ENCODE data around the gene AFTPH.
A peak's percentile ranks its signal among the peaks of the same experiment; 100 is the strongest.

AFTPH gene

DNA sequence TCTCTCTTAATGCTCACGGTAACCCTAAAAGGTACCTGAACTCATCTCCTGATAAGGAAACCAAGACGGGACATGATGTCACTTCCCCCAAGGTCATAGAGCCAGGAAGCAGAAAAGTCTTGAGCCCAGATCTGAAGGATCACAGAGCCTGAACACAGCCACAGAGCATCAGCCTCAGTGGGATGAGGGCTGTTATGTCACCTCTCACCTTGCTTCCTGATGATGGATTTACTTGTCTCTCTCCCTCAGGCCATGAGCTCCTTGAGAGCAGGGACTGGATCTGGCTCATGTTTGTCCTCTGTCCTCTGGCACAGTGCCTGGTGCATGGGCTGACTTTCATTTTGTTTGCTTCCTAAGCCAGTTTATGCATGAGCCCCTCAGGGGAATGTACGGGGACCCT is 75.3 kb downstream of the AFTPH start:
- Histone ChIP-seq H3K9me3 (replicated peaks; ENCODE audit: insufficient read depth, low read length) (no peaks in the 10 kb centered on the region), H2AFZ (ENCODE audit: low read length) (no peak overlapping the region), H3K79me2 (ENCODE audit: low read length) (no peaks in the 10 kb centered on the region), H3K27me3 (replicated peaks; ENCODE audit: insufficient read depth, low read length) (no peaks in the 10 kb centered on the region), H3K9ac (ENCODE audit: low read length) (no peak overlapping the region), H3K4me1 (ENCODE audit: low read length) (peaks cover 31% of the 10 kb centered on the region), H3K4me2 (ENCODE audit: low read depth, low read length) (no peak overlapping the region), H3K4me3 (ENCODE audit: low read length) (no peak overlapping the region), H3K9me2 (replicated peaks; ENCODE audit: insufficient read depth, low read length) (no peaks in the 10 kb centered on the region), H3K27ac (ENCODE audit: low read length) (no peak overlapping the region), H3F3A (ENCODE audit: insufficient read depth, low read length) (peaks cover 20% of the 10 kb centered on the region), H3K36me3 (replicated peaks; ENCODE audit: insufficient read depth, low read length) (no peaks in the 10 kb centered on the region), H4K20me1 (ENCODE audit: insufficient read depth, low read length) (no peaks in the 10 kb centered on the region)
- DNase-seq, result no peak
- TF ChIP-seq CTCF (IDR thresholded peaks at IDR 0.05; ENCODE audit: low read length) (no peak), EZH2phosphoT487 (IDR thresholded peaks at IDR 0.05; ENCODE audit: low read length) (no peak), EZH2 (optimal IDR thresholded peaks at IDR 0.05; ENCODE audit: low read depth, low read length) (no peak)

GRCh38 chr2:64601034-64601754 is 77.1 kb downstream of the AFTPH start:
- peak overlapping the region; percentile 79 for H2AFZ ChIP-seq (ENCODE audit: low read length)
- peak overlapping the region; percentile 95 for H3K27ac ChIP-seq (ENCODE audit: low read length)
- no peaks in the 10 kb centered on the region for H3K9me3 ChIP-seq (replicated peaks; ENCODE audit: insufficient read depth, low read length)

DNA sequence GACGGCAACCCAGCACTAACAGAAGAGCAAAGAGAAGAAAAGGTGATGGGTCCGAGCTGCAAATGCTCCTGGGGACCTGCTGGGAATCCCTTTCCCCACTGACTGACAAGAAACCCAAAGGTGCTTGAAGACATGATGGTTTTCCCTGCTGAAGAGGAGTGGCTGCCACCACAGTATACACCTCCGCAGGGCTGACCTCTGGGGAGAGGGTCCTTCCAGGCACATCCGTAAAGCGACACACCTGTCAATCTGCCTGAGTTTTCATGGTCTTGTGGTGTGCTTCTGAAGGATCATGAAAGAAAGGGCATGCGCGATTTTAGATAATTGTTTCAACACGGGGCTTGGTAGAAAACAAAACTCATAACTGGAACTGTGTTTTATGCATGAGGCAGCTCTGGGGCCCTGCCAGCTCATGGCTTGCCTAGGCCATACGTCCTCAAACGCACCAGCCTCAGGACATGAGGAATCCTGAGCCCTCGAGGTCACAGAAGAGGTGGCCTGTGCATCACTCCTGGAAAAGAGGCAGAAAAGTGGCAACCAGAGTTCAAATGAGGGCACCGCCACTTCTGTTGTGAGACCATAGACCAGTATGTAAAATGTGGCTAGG is 77.8 kb downstream of the AFTPH start:
- H4K20me1 ChIP-seq (ENCODE audit: insufficient read depth, low read length), result no peaks in the 10 kb centered on the region
- no peaks in the 10 kb centered on the region for H3K27me3 ChIP-seq (replicated peaks; ENCODE audit: insufficient read depth, low read length)
- peak overlapping the region; percentile 95 for H3K27ac ChIP-seq (ENCODE audit: low read length)
- H3K4me3 ChIP-seq (ENCODE audit: low read length), result peak overlapping the region; percentile 41
- peaks cover 20% of the 10 kb centered on the region for H3F3A ChIP-seq (ENCODE audit: insufficient read depth, low read length)
- peak; percentile 53 for DNase-seq
- no peaks in the 10 kb centered on the region for H3K79me2 ChIP-seq (ENCODE audit: low read length)
- H3K36me3 ChIP-seq (replicated peaks; ENCODE audit: insufficient read depth, low read length), result no peaks in the 10 kb centered on the region
- TF ChIP-seq CTCF (IDR thresholded peaks at IDR 0.05; ENCODE audit: low read length), result no peak
- no peak for TF ChIP-seq EZH2 (optimal IDR thresholded peaks at IDR 0.05; ENCODE audit: low read depth, low read length)
- no peak for TF ChIP-seq EZH2phosphoT487 (IDR thresholded peaks at IDR 0.05; ENCODE audit: low read length)
- H3K9me2 ChIP-seq (replicated peaks; ENCODE audit: insufficient read depth, low read length), result no peaks in the 10 kb centered on the region
- peak overlapping the region; percentile 64 for H3K9ac ChIP-seq (ENCODE audit: low read length)
- peak overlapping the region; percentile 79 for H2AFZ ChIP-seq (ENCODE audit: low read length)
- H3K9me3 ChIP-seq (replicated peaks; ENCODE audit: insufficient read depth, low read length), result no peaks in the 10 kb centered on the region
- H3K4me2 ChIP-seq (ENCODE audit: low read depth, low read length), result peak overlapping the region; percentile 88
- H3K4me1 ChIP-seq (ENCODE audit: low read length), result peaks cover 31% of the 10 kb centered on the region

More at GRCh38 chr2:64601034-64601754, 77.1 kb downstream of the AFTPH start:
- no peaks in the 10 kb centered on the region for H4K20me1 ChIP-seq (ENCODE audit: insufficient read depth, low read length)
- H3K4me1 ChIP-seq (ENCODE audit: low read length), result peaks cover 31% of the 10 kb centered on the region
- no peaks in the 10 kb centered on the region for H3K9me2 ChIP-seq (replicated peaks; ENCODE audit: insufficient read depth, low read length)
- H3F3A ChIP-seq (ENCODE audit: insufficient read depth, low read length), result peaks cover 20% of the 10 kb centered on the region
- peak; percentile 88 for DNase-seq
- peak overlapping the region; percentile 88 for H3K4me2 ChIP-seq (ENCODE audit: low read depth, low read length)
- peak overlapping the region; percentile 41 for H3K4me3 ChIP-seq (ENCODE audit: low read length)
- TF ChIP-seq EZH2phosphoT487 (IDR thresholded peaks at IDR 0.05; ENCODE audit: low read length) (no peak), CTCF (IDR thresholded peaks at IDR 0.05; ENCODE audit: low read length) (no peak), EZH2 (optimal IDR thresholded peaks at IDR 0.05; ENCODE audit: low read depth, low read length) (no peak)
- no peaks in the 10 kb centered on the region for H3K27me3 ChIP-seq (replicated peaks; ENCODE audit: insufficient read depth, low read length)
- H3K79me2 ChIP-seq (ENCODE audit: low read length), result no peaks in the 10 kb centered on the region
- peak overlapping the region; percentile 64 for H3K9ac ChIP-seq (ENCODE audit: low read length)
- H3K36me3 ChIP-seq (replicated peaks; ENCODE audit: insufficient read depth, low read length), result no peaks in the 10 kb centered on the region
